NCI-H2107 (cell line): ENCODE measurements around the gene C1QTNF4.
"Not testable (repeated sequence)": the region's sequence is repeated elsewhere in the genome, so short reads cannot be mapped to it uniquely, and the experiment has no call there.

ENCODE experiments used
- DNase-seq: peaks from one replicate; lab custom pipeline; 2025; lab: John Stamatoyannopoulos, UW

The C1QTNF4 gene

GRCh38 chr11:47593934-47594855 is at the start of gene C1QTNF4:
Gene C1QTNF4 (minus strand): TSS chr11:47594411. CDS start chr11:47590810, 3,601 bp downstream.
- no peak for DNase-seq

DNA sequence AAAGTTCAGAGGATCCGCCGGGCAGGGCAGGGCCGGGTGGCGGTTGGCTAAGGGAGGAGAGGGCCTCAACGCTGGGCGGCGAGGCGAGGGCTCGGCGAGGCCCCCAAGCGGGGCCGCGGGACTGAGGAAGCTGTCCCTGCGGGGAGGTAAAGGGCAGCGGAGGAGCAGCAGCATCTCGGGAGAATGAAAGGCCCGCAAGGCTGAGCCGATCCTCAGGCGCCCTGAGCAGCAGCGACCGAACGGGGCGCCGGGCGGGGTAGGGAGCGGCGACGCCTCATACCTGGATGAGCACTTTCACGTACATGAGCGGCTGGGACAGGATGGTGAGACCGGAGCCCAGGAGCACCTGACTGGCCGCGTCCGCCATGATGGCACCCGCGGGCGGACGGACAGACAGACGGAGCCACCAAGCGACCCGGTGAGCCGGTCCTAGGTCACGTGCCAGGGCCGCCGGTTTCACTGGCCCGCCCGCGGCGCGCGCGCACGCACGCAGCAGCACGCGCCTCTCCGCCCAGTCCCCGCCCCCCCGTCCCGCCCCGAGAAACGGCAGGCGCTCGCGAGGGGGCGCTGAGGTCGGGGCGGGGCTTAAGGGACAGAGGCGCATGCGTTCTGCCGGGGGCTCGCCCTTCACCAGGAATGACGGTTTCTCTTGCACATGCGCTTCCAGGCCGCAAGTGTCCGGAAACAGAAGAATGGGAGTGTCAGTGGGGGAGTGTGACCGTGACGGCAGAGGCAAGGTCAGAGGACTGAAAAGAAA is 48.1 kb upstream of the C1QTNF4 start, which contains the start of gene MTCH2:
Gene MTCH2, minus strand, starts transcription at position 461 of the 757 bp plus-strand sequence. Its CDS starts 94 bp downstream, at position 367.
- peak; percentile 94 for DNase-seq

DNA sequence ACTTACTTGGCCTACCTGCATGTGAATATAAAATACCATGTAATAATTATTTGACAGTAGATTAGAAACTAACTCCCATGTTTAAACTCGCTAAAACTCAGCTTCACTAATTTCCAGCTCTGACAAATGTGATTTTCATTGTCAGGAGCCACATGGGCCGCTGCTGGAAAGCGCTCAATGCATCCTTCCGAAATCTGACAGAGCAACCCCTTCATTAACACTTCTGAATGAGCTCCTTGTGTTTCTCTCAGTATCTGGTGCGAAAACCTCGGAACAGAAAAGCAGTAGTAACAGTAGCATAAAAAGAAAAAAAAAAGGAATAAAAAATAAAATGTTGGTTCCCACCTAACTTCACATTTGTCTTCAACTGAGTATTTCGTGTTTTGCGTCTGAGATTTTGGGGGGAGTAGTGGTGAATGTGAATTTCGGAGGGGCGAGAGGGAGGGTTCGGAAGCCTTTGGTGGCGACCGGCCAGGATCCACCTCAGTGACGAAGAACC is 47.4 kb upstream of the C1QTNF4 start:
- DNase-seq = no peak

DNA sequence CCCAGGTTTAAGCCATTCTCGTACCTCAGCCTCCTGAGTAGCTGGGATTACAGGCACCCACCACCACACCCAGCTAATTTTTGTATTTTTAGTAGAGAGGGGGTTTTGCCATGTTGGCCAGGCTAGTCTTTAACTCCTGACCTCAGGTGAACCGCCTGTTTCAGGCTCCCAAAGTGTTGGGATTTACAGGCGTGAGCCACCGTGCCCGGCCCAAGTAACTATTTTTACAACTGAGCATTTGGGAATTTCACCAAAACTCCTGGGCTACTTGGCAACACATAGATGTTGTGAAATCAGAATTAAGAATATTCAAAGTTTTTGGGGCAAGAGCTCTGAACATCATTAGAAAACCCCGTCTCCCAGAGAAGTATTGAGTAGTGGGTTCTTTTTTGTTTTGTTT is 46.3 kb upstream of the C1QTNF4 start:
- DNase-seq = not testable (repeated sequence)

GRCh38 chr11:47636331-47636730 is 42.1 kb upstream of the C1QTNF4 start:
- not testable (repeated sequence) for DNase-seq

GRCh38 chr11:47631473-47631872 is 37.3 kb upstream of the C1QTNF4 start:
- no peak for DNase-seq

DNA sequence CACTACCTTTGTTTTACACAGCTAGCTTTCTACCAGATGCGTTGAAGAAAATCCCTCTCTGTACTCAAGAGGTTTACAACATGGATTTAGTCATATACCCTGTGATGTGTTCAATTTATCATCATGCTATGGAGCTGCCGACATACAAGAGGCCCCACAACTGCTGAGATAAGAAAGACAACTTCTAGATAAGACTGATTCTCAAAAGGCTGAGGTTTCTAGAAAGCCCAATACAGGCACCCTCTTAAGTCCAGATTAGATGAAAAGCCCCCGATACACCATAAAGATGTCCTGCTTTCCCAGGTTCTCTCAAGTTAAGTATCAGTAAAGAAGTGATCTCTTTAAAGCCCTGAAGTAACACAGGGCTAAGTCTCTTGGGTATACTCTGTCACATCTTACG is 33.8 kb upstream of the C1QTNF4 start:
- DNase-seq = no peak

- DNase-seq = no peak
Measured at GRCh38 chr11:47626234-47626633, 32.0 kb upstream of the C1QTNF4 start.

DNA sequence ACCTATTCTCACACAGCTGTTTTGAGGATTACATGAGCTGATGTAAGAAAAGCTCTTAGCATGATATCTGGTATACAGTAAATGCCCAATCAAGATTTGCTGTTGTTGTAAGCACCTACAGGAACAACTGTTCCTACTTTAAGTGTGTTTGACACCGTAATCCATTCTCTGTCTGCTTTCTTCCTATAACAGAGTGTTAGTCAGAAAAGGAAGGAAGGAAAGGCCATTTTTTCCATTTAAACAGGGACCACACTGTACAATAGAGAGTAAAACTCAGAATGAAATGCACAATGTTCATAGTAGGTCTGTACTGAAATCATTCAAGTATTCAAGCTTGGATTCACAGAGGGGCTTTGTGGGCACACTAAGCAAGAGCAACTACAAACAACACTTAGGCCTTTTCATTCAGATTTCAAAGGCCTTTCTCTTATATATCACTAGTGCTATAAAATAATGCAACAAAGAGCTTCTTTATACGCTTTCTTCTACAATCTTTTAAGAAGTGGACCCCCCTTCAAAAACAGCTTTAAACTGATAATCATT is 26.7 kb upstream of the C1QTNF4 start:
- no peak for DNase-seq

DNA sequence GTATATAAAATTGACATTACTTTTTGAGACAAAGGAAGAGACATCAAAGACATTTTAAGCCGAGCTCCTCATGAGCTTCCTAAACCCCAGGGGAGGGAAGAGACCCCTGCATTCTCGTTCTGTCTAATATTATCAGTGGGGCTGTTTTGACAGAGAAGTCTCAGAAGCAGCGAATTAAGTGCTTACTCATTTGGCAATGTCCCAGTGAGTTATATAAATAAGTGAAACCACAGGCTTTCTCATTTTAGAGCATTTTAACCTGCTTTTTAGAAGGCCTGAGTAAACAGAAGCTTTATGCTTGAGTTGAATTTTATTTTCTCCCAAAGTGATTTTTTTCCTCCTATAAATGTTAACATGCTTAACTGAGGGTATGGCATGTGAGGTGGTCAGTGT is 23.2 kb upstream of the C1QTNF4 start:
- no peak for DNase-seq

DNA sequence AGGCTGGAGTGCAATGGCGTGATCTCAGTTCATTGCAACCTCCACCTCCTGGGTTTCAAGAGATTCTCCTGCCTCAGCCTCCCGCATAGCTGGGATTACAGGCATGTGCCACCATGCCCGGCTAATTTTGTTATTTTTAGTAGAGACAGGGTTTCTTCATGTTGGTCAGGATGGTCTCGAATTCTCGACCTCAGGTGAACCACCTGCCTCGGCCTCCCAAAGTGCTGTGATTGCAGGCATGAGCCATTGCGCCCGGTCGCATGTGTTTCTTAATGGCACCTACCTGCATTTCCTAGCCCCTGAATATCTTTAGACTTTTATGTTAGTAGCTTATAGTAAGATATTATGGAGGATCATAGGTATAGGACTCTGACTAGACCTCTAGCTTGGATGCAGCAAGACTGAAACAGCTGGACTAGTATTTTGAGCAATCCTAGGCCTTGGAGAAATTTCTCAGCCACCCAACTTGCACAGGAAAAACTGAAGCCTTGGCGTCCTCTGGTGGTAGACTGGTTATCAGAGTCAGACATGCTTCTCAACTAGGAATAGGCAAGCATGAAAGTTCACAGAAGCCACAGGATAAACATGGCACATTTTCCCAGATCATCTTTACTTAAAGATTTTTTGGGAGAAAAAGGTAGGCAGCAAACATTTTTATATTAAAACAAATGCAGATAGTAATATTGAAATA is 22.7 kb upstream of the C1QTNF4 start:
- DNase-seq = peak; percentile 36

GRCh38 chr11:47615249-47615648 is 21.0 kb upstream of the C1QTNF4 start:
- no peak for DNase-seq

GRCh38 chr11:47611348-47611794 is 17.2 kb upstream of the C1QTNF4 start:
- no peak for DNase-seq

GRCh38 chr11:47609675-47610074 is 15.5 kb upstream of the C1QTNF4 start:
- DNase-seq = no peak

GRCh38 chr11:47607380-47607779 is 13.2 kb upstream of the C1QTNF4 start:
- DNase-seq = no peak

DNA sequence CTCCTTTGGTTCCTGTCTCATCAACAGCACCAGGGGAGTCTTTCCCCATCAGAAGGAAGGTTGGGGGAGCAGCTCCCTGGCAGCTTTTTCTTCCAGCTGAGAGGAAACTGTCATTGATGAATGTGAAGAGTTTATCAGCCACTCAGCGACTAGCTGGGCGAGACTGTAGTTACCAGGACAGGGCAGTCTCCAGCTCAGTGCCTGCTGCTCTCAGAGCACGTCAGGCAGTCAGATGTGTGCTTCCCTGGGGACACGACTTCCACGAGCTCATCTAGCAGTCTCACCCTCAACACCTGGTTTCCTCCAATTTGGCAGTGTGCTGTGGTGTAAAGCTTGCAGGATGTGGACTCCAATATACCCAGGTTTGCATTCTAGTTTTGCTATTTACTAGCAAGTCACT is 12.5 kb upstream of the C1QTNF4 start:
- no peak for DNase-seq

GRCh38 chr11:47605921-47606320 is 11.7 kb upstream of the C1QTNF4 start:
- no peak for DNase-seq

DNA sequence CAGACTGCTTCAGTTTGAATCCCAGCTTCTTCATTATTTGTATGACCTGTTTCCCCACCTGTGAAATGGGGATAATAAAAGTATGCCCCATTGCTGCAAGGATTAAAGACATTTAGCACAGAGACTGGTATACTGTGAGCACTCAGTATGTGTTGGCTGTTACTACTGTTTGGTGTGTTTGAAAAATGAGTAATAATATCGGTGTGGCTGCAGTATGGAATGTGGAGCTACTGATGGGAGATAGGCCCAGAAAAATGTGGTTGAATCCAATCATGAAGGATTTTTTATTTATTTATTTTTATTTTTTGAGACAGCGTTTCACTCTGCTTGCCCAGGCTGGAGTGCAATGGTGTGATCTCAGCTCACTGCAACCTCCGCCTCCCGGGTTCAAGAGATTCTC is 9.1 kb upstream of the C1QTNF4 start:
- DNase-seq = no peak

DNA sequence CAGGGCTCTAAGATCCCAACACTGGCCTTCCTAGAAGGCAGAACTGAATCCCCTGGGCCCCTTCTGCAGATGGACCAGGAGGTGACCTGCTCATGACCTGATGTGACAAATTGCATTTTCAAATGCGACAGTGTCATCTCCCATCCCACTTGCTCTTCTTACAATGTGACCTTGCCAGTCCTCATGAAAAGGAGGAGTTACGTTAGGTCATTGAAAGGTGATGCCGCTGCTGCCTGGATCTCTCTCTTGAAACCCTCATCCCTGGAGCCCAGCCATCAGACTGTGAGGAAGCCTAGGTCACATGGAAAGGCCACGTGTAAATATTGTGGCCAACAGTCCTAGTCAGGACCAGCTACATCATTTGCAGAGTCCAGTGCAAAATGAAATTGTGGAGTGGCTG is 5.7 kb upstream of the C1QTNF4 start:
- no peak for DNase-seq

GRCh38 chr11:47595967-47596366 is 1.8 kb upstream of the C1QTNF4 start:
- DNase-seq = no peak

GRCh38 chr11:47595029-47595428 is 818 bp upstream of the C1QTNF4 start:
- DNase-seq = no peak

DNA sequence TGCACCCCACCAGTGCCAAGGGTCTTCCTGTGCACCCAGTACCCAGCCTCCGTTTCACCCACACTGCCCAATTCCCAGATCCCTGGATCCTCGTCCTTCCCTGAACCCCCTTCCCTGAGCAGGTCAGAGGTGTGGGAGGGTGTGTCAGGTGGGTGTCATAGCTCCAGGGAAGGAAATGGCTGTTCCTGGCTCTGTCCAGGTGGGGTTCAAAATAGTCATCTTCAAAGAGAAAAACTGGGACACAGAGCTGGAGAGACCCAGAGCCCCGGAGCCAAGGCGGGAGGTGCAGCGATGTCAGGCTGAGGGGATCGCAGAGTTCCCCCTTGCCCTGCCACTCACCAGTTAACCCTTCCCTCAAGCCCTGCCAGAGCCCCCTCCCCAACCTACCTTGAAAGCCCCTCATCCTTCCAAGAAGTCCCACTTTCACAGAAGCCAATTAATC is 698 bp downstream of the C1QTNF4 start:
- no peak for DNase-seq
